Retinal pigment epithelial cell (primary cell): ENCODE results near the gene CCDC85A.

Experiments used
- DNase-seq: peaks from one replicate; pipeline ENCODE4 v3.0.0-alpha.2; 2010; ENCODE audit warnings: low read depth
- H3K4me3 ChIP-seq: 2 replicates; pipeline ENCODE4 v1.5.1; 2011; ENCODE audit warnings: mild to moderate bottlenecking, low read length, control low read depth, moderate library complexity
- TF ChIP-seq, protein P1 (sequence below): conservative IDR thresholded peaks from 2 replicates; pipeline ENCODE4 v1.5.1; 2011; ENCODE audit warnings: low read depth, low read length, control low read depth, inconsistent platforms

The CCDC85A gene

DNA sequence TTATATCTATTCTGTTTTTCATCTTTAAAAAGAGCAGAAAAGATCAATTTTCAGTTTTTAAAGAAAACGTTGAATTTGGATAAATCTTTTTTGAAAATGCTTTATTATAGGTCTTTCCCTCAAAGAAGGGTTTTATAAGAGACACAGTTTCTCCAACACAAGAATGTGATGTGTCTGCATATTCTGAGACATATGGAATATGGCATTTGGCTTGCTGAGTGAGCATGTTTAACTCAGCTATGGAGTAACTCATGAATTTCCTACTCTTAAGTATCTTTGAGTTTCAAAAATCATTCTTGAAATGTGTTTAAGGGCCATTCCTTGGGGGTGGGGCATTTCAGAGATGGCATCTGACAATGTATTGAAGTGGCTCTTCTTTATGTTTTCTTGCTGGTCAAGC, 191.5 kb downstream of the CCDC85A start:
- DNase-seq: no peak
- no peak overlapping the region for H3K4me3 ChIP-seq
- TF ChIP-seq, protein P1, sequence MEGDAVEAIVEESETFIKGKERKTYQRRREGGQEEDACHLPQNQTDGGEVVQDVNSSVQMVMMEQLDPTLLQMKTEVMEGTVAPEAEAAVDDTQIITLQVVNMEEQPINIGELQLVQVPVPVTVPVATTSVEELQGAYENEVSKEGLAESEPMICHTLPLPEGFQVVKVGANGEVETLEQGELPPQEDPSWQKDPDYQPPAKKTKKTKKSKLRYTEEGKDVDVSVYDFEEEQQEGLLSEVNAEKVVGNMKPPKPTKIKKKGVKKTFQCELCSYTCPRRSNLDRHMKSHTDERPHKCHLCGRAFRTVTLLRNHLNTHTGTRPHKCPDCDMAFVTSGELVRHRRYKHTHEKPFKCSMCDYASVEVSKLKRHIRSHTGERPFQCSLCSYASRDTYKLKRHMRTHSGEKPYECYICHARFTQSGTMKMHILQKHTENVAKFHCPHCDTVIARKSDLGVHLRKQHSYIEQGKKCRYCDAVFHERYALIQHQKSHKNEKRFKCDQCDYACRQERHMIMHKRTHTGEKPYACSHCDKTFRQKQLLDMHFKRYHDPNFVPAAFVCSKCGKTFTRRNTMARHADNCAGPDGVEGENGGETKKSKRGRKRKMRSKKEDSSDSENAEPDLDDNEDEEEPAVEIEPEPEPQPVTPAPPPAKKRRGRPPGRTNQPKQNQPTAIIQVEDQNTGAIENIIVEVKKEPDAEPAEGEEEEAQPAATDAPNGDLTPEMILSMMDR: no peak

DNA sequence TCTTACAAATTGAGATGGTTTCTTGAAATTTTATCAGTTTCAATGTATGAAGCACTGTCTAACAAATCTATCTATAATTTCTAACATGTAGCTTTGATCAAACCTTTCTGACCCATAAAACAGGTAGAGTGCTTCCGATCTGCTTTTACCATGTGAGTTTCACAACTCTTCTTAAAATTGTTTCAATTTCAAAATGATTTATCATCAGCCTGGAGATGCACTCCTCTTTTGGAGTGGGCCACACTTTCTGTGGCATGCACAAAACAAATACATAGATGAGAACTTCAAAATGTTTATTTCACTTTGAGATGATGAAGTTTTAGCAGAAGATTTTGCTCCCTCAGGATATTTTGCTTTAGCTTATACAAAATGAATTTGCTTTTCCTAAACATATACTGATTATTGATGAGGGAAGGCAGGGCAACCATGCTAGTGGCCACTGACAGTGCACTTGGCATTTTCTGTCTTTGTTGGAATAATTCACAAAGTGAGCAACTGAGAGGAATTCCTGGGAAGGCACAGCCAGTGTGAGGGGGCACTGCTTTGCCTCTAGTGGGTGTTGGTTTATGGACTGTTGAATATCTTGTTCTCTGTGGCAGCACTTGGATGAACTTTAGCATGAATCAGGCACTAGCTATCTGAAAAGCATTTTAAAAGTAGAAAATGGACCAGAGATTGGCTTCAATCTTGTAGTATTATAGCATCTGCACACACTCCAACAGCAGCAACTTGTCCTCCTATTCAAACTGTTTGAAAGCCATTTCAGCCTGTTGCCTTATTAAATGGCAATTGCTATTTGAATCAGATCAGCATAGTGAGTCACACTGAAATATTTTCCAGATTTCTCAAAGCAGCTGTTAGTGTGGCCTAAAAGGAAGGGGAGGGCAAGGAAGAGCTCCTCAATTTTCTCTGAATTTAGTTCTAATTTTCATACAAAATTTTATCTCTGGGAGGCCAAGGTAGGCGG, 193.2 kb downstream of the CCDC85A start:
- no peak for DNase-seq
- TF ChIP-seq, protein P1: no peak
- H3K4me3 ChIP-seq: no peak overlapping the region

DNA sequence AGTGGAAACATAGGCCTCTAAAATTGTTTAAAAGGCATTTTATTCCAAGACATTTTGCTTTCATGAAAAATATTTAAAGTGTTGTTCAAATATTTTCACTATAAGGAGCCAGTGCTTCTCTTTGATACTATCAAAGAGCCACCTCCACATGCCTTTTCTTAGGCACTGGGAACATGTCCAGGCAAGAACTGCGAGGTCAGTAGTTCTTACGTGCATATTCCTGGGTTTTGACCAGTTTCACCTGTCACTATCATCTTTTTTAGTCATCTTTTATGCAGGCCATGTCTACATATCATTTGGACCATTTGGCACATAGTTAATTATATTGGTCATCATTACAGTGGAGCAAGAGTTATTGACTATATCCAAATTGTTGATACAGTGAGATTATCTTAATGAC, 195.3 kb downstream of the CCDC85A start:
- TF ChIP-seq, protein P1: no peak

DNA sequence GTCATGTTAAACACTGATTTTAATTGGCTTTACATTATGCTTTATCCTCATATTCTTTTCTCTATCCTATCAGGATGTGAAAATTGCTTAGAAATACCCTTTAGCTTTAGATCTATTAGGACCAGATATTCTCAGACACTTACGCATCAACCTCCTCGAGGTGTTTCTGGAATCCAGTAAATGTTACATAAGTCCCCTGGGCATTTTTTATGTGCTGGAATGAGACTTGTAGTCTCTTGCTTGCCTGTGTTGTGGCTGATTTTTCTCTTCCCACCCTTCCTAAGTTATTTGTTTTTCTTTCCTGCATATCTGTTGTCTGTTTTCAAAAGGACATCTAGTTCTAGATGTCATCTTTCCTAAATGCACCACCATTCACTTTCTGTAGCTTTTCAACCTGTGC, 197.1 kb downstream of the CCDC85A start:
- DNase-seq: no peak
- TF ChIP-seq, protein P1: no peak
- H3K4me3 ChIP-seq: no peak overlapping the region

More for the DNA sequence above, 195.3 kb downstream of the CCDC85A start:
- DNase-seq: no peak
- H3K4me3 ChIP-seq: no peak overlapping the region

DNA sequence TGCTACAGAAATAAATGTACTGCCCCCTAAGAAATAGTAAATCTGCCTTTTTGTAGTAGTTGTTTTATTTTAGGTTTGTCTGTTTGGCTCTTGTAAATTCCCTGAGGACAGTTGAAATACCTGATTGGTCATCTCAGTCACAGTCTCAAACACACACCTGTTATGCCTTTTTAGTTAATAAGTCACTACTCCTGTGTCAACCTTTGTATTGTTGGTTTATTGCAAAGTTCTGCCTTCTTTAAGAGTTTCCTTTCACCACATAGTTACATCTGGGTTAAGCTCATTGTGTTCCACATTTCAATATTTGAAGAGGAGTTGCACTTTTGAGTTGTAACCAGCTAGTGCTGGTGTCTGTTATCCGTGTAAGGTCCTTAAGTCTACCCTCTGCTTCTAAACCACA, 198.7 kb downstream of the CCDC85A start:
- no peak for DNase-seq
- no peak overlapping the region for H3K4me3 ChIP-seq
- TF ChIP-seq, protein P1: no peak

DNA sequence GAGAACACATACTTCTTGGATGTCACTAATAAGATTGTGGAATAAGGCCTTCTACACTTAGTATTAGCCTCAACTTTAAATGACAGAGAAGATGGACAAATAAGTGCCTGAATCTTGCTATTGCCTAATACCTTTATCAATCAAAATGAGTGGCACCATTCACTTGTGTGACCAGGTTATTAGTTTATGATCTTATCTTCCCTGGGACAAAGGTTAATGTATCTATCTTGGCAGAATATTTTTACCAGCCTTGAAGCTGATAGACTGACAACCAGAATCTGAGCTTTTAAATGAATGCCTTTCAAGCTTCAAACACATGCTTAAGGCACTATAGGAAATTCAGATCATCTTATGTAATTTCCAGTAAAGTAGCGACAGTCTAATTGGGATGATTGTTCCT, 202.9 kb downstream of the CCDC85A start:
- TF ChIP-seq, protein P1: no peak
- no peak for DNase-seq
- H3K4me3 ChIP-seq: no peak overlapping the region

DNA sequence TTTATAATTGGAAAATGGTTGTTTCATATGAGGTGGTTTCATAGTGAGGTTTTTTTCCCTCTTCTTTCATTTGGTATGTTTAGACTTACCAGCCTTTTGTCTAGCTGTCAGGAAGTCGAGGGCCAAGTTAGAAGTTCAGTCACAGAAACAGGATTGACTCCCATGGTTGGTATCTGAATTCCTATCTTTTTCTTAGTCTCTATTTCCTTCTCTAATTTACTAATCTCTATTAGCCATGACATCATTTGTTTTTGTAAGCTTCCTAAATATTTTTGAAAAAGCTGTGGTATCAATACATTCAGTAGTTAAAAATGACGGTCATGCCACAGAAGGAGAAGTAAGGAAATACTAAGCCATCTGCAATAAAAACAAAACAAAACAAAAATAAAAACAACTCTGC, 206.9 kb downstream of the CCDC85A start:
- no peak for DNase-seq
- TF ChIP-seq, protein P1: no peak
- H3K4me3 ChIP-seq: no peak overlapping the region
